Endothelial cell of umbilical vein (primary cell): Measurements from ENCODE around the gene ASCL1. TPM values are rescaled to one million over a fixed set of nuclear protein-coding genes. Genes with fewer than 3 reads are reported as not detected.

Experiments used
- BruUV-seq: library from RNA; stranded (reverse); fragments of 400-500 nt; replicated peaks from 2 replicates; lab custom pipeline; 2021; lab: Mats Ljungman, UMichigan
- CTCF ChIA-PET: fragments of 300-600, 350-600 bp; sonication (Branson Sonifier 250); formaldehyde crosslinking; loops from one replicate; lab custom pipeline; 2021; ENCODE audit warnings: antibody characterized with exemption, inconsistent platforms; lab: Charles Lee
- POLR2A ChIA-PET: fragments of 300-600, 350-600 bp; sonication (Branson Sonifier 250); formaldehyde crosslinking; loops from one replicate; lab custom pipeline; 2021; ENCODE audit warnings: antibody characterized with exemption, inconsistent platforms; lab: Charles Lee
- DNase-seq: peaks from one replicate; pipeline ENCODE4 v3.0.0-alpha.2; 2011; ENCODE audit warnings: low read depth, low spot score
- FAIRE-seq: peaks from 2 replicates; lab custom pipeline; 2011; peaks lifted over from hg19 to GRCh38; lab: Jason Lieb, UNC
- H2AFZ ChIP-seq: 2 replicates; pipeline ENCODE4 v1.6.0; 2012; ENCODE audit warnings: low read depth, low read length, control low read depth, inconsistent platforms
- H3K27ac ChIP-seq: 2 replicates; pipeline ENCODE4 v1.5.1; 2011; ENCODE audit warnings: low read depth, mild to moderate bottlenecking, control low read depth, low read length, moderate library complexity; ENCODE audit not compliant: insufficient read depth
- H3K27me3 ChIP-seq, 2 experiments: 2 replicates each; pipeline versions ENCODE4 v1.6.0 to v1.6.1; 2011; ENCODE audit warnings: low read length in 2 of 2, mixed read lengths in 1 of 2; ENCODE audit not compliant: control insufficient read depth in 2 of 2, insufficient read depth in 2 of 2
- H3K36me3 ChIP-seq, 2 experiments: 2 replicates in 1 of 2; 3 replicates in 1 of 2; pipeline ENCODE4 v1.5.1; 2011; ENCODE audit warnings: low read length in 2 of 2, mild to moderate bottlenecking in 1 of 2, moderate library complexity in 1 of 2; ENCODE audit not compliant: control insufficient read depth in 2 of 2, insufficient read depth in 2 of 2; ENCODE audit errors: extremely low read depth in 1 of 2
- H3K4me1 ChIP-seq: 3 replicates; pipeline ENCODE4 v1.5.1; 2011; ENCODE audit warnings: mild to moderate bottlenecking, low read length; ENCODE audit not compliant: control insufficient read depth, insufficient read depth; ENCODE audit errors: extremely low read depth
- H3K4me2 ChIP-seq: 2 replicates; pipeline ENCODE4 v1.6.1; 2011; ENCODE audit warnings: low read length, control low read depth, mixed read lengths; ENCODE audit not compliant: insufficient read depth
- H3K4me3 ChIP-seq, 3 experiments: fragments of 200-600 bp in 1 of 3; sonication (generic), shearing (Covaris generic) in 1 of 3; replicated peaks in 1 of 3; 2 replicates each; pipeline ENCODE4 v1.5.1; 2011 to 2016; ENCODE audit warnings: control low read depth in 3 of 3, low read length in 3 of 3, mild to moderate bottlenecking in 2 of 3, inconsistent platforms in 1 of 3, low read depth in 1 of 3, moderate library complexity in 1 of 3; ENCODE audit not compliant: insufficient read depth in 1 of 3
- H3K79me2 ChIP-seq: 2 replicates; pipeline ENCODE4 v1.6.0; 2012; ENCODE audit warnings: low read length, inconsistent platforms; ENCODE audit not compliant: control insufficient read depth, insufficient read depth
- H3K9ac ChIP-seq: replicated peaks from 2 replicates; pipeline ENCODE3; 2011; ENCODE audit warnings: low read length, control low read depth; ENCODE audit not compliant: insufficient read depth; ENCODE audit errors: extremely low read depth
- H3K9me1 ChIP-seq: replicated peaks from 3 replicates; pipeline ENCODE4 v1.6.0; 2011; ENCODE audit warnings: mild to moderate bottlenecking, low read length; ENCODE audit not compliant: control insufficient read depth, insufficient read depth; ENCODE audit errors: extremely low read depth
- H3K9me3 ChIP-seq: replicated peaks from 2 replicates; pipeline ENCODE4 v1.5.1; 2012; ENCODE audit warnings: low read length, inconsistent platforms; ENCODE audit not compliant: control insufficient read depth, insufficient read depth
- H4K20me1 ChIP-seq: replicated peaks from 2 replicates; pipeline ENCODE3; 2011; ENCODE audit warnings: mild to moderate bottlenecking, low read length; ENCODE audit not compliant: control insufficient read depth, insufficient read depth; ENCODE audit errors: extremely low read depth
- EZH2 ChIP-seq: IDR thresholded peaks from 2 replicates; pipeline ENCODE4 v1.6.1; 2012; ENCODE audit warnings: borderline replicate concordance, low read depth, mild to moderate bottlenecking, moderate library complexity, low read length, inconsistent platforms; ENCODE audit not compliant: severe bottlenecking
- FOS ChIP-seq: IDR thresholded peaks from 2 replicates; pipeline ENCODE4 v1.6.1; 2011; ENCODE audit warnings: mild to moderate bottlenecking, low read length, moderate library complexity, borderline replicate concordance; ENCODE audit not compliant: insufficient read depth
- GATA2 ChIP-seq: IDR thresholded peaks from 2 replicates; pipeline ENCODE4 v1.7.0; 2011; ENCODE audit warnings: low read depth, mild to moderate bottlenecking, moderate library complexity, mixed read lengths, low read length; ENCODE audit not compliant: insufficient read length, insufficient read depth
- JUN ChIP-seq: IDR thresholded peaks from 2 replicates; pipeline ENCODE4 v1.6.1; 2011; ENCODE audit warnings: borderline replicate concordance, low read depth; ENCODE audit not compliant: insufficient read length, insufficient read depth
- MYC ChIP-seq: IDR thresholded peaks from one replicate; pipeline ENCODE4 v1.6.1; 2011; ENCODE audit warnings: mild to moderate bottlenecking, low read depth, low read length
- POLR2A ChIP-seq: IDR thresholded peaks from 2 replicates; pipeline ENCODE4 v1.6.1; 2012; ENCODE audit warnings: low read depth, mild to moderate bottlenecking, control low read depth, low read length
- POLR2AphosphoS5 ChIP-seq: IDR thresholded peaks from 2 replicates; pipeline ENCODE4 v1.6.1; 2012; ENCODE audit warnings: low read depth, mild to moderate bottlenecking, control low read depth, low read length, moderate library complexity; ENCODE audit not compliant: insufficient read depth
- dilution Hi-C: fragments of 300-500 bp; cut with MboI; formaldehyde crosslinking; loops from one replicate; pipeline ENCODE4 v1.15.0; 2019; ENCODE audit warnings: low sequenced_read_pairs; ENCODE audit not compliant: extremely low pct_ligation_motif_present
- intact Hi-C: fragments of 100-400 bp; cut with micrococcal nuclease; formaldehyde crosslinking; loops from one replicate; pipeline ENCODE4 v1.10.0; 2022
- polyA plus RNA-seq, 4 experiments: library from polyadenylated mRNA; depleted of rRNA in 3 of 4; stranded (reverse) in 3 of 4; unstranded in 1 of 4; fragments of >200 nt; gene quantifications; 2 replicates each; pipeline versions ENCODE4 v1.2.1 to v1.2.3, GENCODE V29; 2011 to 2012; ENCODE audit warnings: missing spikeins in 1 of 4
- total RNA-seq: library from RNA; stranded (reverse); gene quantifications from 2 replicates; pipeline ENCODE4 v1.2.3, GENCODE V29; 2021
- TF ChIP-seq, protein P1 (sequence below): IDR thresholded peaks from 2 replicates; pipeline ENCODE4 v1.6.1; 2011; ENCODE audit not compliant: insufficient read depth, insufficient read length
- TF ChIP-seq, protein P2 (sequence below), 2 donors: IDR thresholded peaks; 1 replicate in 1 of 2; 2 replicates in 1 of 2; pipeline ENCODE4 v1.5.1; 2011; ENCODE audit warnings: low read length in 2 of 2, mild to moderate bottlenecking in 2 of 2, moderate library complexity in 2 of 2, control low read depth in 1 of 2, inconsistent platforms in 1 of 2, low read depth in 1 of 2; ENCODE audit not compliant: insufficient read depth in 1 of 2; ENCODE audit errors: extremely low read depth in 1 of 2

Gene ASCL1
- total and polyA plus RNA-seq, 2 donors (not counting 3 experiments of a cell fraction or from before 2014, with no cell fraction given) = not detected

DNA sequence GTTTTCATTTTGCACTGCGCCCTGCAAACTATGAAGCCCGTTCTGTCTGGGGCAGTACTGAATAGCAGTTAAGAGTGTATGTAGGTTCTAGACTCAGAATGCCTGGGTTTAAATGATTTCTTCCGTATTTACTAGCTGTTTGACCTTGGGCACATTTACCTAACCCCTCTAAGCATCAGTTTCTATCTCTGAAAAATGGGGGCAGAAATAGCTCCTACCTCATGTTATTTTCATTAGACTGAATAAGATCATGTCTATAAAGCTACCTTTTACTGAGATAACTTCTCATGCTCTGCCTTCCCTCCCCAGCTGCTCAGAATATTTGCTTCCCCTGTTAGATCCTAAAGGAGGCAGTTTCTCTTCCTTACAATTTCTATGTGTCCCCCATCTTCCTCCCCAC, 46.2 kb upstream of the ASCL1 start:
- Histone ChIP-seq H3K9ac (no peak overlapping the region), H3K27ac (no peak overlapping the region), H3K27me3 (no peaks in the 10 kb centered on the region), H3K4me3 (no peak overlapping the region), H3K4me1 (no peaks in the 10 kb centered on the region), H3K9me3 (no peaks in the 10 kb centered on the region), H4K20me1 (no peaks in the 10 kb centered on the region), H3K36me3 (no peaks in the 10 kb centered on the region), H3K79me2 (no peaks in the 10 kb centered on the region), H2AFZ (no peak overlapping the region), H3K9me1 (no peaks in the 10 kb centered on the region), H3K4me2 (no peak overlapping the region)
- FAIRE-seq (no peak), DNase-seq (no peak)
- dilution Hi-C loops (no loop called here), intact Hi-C loops (no loop called here)
- BruUV-seq = no TSS peak
- TF ChIP-seq, protein P1, sequence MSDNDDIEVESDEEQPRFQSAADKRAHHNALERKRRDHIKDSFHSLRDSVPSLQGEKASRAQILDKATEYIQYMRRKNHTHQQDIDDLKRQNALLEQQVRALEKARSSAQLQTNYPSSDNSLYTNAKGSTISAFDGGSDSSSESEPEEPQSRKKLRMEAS = no peak
- no peak for TF ChIP-seq FOS
- no peak for TF ChIP-seq MYC
- ChIA-PET CTCF (no interaction called here), POLR2A (no interaction called here)

DNA sequence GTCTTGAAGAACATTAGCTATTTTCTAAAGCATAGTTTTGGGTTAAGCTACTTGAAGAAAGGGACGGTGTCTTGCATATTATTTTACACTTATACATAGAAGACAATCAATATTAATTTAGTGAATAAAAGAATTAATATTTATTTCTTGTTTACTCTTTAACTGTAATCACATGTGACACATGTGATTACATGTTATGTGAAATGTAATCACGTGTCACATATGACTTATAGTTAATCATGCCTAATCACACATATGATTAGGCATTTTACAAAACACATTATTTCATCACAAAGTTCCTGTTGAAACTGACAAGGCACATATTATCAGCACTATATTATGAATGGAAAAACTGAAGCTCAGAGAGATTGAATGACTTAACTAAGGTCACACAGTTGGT, 45.2 kb upstream of the ASCL1 start:
- TF ChIP-seq EZH2 = no peak
- no peak for TF ChIP-seq GATA2
- TF ChIP-seq, protein P2, sequence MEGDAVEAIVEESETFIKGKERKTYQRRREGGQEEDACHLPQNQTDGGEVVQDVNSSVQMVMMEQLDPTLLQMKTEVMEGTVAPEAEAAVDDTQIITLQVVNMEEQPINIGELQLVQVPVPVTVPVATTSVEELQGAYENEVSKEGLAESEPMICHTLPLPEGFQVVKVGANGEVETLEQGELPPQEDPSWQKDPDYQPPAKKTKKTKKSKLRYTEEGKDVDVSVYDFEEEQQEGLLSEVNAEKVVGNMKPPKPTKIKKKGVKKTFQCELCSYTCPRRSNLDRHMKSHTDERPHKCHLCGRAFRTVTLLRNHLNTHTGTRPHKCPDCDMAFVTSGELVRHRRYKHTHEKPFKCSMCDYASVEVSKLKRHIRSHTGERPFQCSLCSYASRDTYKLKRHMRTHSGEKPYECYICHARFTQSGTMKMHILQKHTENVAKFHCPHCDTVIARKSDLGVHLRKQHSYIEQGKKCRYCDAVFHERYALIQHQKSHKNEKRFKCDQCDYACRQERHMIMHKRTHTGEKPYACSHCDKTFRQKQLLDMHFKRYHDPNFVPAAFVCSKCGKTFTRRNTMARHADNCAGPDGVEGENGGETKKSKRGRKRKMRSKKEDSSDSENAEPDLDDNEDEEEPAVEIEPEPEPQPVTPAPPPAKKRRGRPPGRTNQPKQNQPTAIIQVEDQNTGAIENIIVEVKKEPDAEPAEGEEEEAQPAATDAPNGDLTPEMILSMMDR (IDR thresholded peaks at IDR 0.05; ENCODE audit: extremely low read depth in 1 of 2, insufficient read depth in 1 of 2, low read depth in 1 of 2, low read length in 2 of 2) = no peak
- TF ChIP-seq, protein P1 = no peak
- TF ChIP-seq MYC = no peak
- TF ChIP-seq FOS = no peak
- TF ChIP-seq POLR2AphosphoS5 = no peak
- no peak for TF ChIP-seq JUN
- no peak for TF ChIP-seq POLR2A
- dilution Hi-C loops (no loop called here), intact Hi-C loops (no loop called here)
- no peak overlapping the region for H3K27ac ChIP-seq
- POLR2A ChIA-PET = no interaction called here
- H3K79me2 ChIP-seq = no peaks in the 10 kb centered on the region
- no TSS peak for BruUV-seq
- H3K9me1 ChIP-seq = no peaks in the 10 kb centered on the region
- no peak overlapping the region for H3K4me2 ChIP-seq
- FAIRE-seq (no peak), DNase-seq (no peak)
- no peaks in the 10 kb centered on the region for H3K27me3 ChIP-seq
- H3K4me3 ChIP-seq = no peak overlapping the region
- H2AFZ ChIP-seq = no peak overlapping the region
- no peaks in the 10 kb centered on the region for H3K36me3 ChIP-seq
- no peaks in the 10 kb centered on the region for H3K4me1 ChIP-seq
- CTCF ChIA-PET = no interaction called here
- H3K9ac ChIP-seq = no peak overlapping the region
- peaks cover 2% of the 10 kb centered on the region for H3K9me3 ChIP-seq
- H4K20me1 ChIP-seq = no peaks in the 10 kb centered on the region
